ENCODE measurements around the gene PODXL. TPM values are rescaled to one million over a fixed set of nuclear protein-coding genes. Genes with fewer than 3 reads are reported as not detected.
"Not testable (repeated sequence)": the region's sequence is repeated elsewhere in the genome, so short reads cannot be mapped to it uniquely, and the experiment has no call there.

The PODXL gene
- total RNA-seq, 4 donors from 2014 or later = 7.5 to 40.4 (median 15.2) TPM

GRCh38 chr7:131522325-131522930 is 34.0 kb downstream of the PODXL start:
- no peak overlapping the region for H3K4me3 ChIP-seq
- no peaks in the 10 kb centered on the region for H3K27me3 ChIP-seq
- H3K9me3 ChIP-seq = no peaks in the 10 kb centered on the region
- H3K4me1 ChIP-seq = peaks cover 0 to 5% (median 0%) of the 10 kb centered on the region in 4 donors
- H3K27ac ChIP-seq = peak overlapping the region in 3 of 4 donors; percentile 28 to 65 (median 38)
- no peaks in the 10 kb centered on the region for H3K36me3 ChIP-seq
- TF ChIP-seq CTCF (IDR thresholded peaks at IDR 0.05) = no peak
- no peak for TF ChIP-seq POLR2A (IDR thresholded peaks at IDR 0.05)
- DNase-seq = no peak

GRCh38 chr7:131521651-131522163 is 34.7 kb downstream of the PODXL start:
- Histone ChIP-seq H3K27me3 (no peaks in the 10 kb centered on the region), H3K4me3 (no peak overlapping the region), H3K4me1 (peaks cover 0 to 5% (median 0%) of the 10 kb centered on the region in 4 donors), H3K27ac (peak overlapping the region in 3 of 4 donors; percentile 28 to 65 (median 38)), H3K36me3 (no peaks in the 10 kb centered on the region), H3K9me3 (no peaks in the 10 kb centered on the region)
- TF ChIP-seq POLR2A (IDR thresholded peaks at IDR 0.05) = no peak
- no peak for TF ChIP-seq CTCF (IDR thresholded peaks at IDR 0.05)
- DNase-seq = peak in 1 of 3 donors; percentile 71

- peak in 1 of 3 donors; percentile 40 for DNase-seq
- Histone ChIP-seq H3K27ac (no peak overlapping the region), H3K4me1 (peaks cover 0 to 5% (median 0%) of the 10 kb centered on the region in 4 donors), H3K27me3 (no peaks in the 10 kb centered on the region), H3K36me3 (no peaks in the 10 kb centered on the region), H3K9me3 (no peaks in the 10 kb centered on the region), H3K4me3 (no peak overlapping the region)
- TF ChIP-seq CTCF (IDR thresholded peaks at IDR 0.05) (no peak), POLR2A (IDR thresholded peaks at IDR 0.05) (no peak)
These were observed 37.8 kb downstream of the PODXL start for GRCh38 chr7:131518626-131519025.

- Histone ChIP-seq H3K27ac (no peak overlapping the region), H3K36me3 (no peaks in the 10 kb centered on the region), H3K9me3 (no peaks in the 10 kb centered on the region), H3K27me3 (no peaks in the 10 kb centered on the region), H3K4me1 (peaks cover 0 to 8% (median 0%) of the 10 kb centered on the region in 4 donors), H3K4me3 (no peak overlapping the region)
- TF ChIP-seq POLR2A (IDR thresholded peaks at IDR 0.05) = no peak
- TF ChIP-seq CTCF (IDR thresholded peaks at IDR 0.05) = no peak
- peak in 1 of 3 donors; percentile 24 for DNase-seq
These were observed 39.1 kb downstream of the PODXL start for GRCh38 chr7:131517218-131517923.

GRCh38 chr7:131515471-131515870 is 41.0 kb downstream of the PODXL start:
- H3K27ac ChIP-seq, H3K36me3 ChIP-seq, H3K9me3 ChIP-seq, H3K27me3 ChIP-seq, H3K4me1 ChIP-seq, H3K4me3 ChIP-seq: not testable (repeated sequence)
- peak in 1 of 3 donors; percentile 34 for DNase-seq
